ENCODE results near the gene CFAP46. TPM values are rescaled to one million over a fixed set of nuclear protein-coding genes. Genes with fewer than 3 reads are reported as not detected.

The CFAP46 gene
- total and polyA plus RNA-seq, 2 experiments from 2014 or later = 3.1 to 5.4 TPM

DNA sequence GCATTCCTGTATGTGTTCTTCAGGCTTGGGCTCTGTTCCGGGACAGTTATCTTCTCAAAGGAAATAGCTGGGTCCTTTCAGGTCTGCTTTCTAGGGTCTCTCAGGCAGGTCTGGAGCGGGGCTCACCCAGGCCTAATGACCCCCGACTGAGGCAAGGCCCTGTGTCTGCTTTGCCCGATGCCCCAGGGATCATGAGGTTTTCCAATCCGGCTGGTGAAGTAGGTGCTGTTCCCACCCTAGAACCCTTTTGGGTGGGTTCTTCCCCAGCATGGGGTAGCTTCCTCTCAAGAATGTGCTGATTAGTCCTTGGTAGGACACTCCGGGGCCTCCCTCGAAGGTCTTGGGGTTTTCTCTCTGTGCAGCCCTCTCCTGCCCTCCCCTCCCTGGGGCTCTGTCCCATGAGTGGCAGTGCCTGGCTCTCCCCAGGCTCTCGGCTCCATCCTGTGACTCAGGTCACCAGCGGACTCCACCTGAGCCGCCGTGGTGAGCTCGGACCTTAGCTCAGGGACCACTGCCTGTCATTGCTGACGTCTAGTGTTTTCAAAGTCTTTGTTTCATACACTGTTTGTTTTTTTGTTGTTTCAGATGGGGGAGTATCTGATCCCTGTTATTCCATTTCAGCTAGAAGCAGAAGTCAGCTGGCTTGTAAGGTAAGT, 85.4 kb downstream of the CFAP46 start:
- H3K27me3 ChIP-seq (ENCODE audit: insufficient read depth) = no peaks in the 10 kb centered on the region
- H3K9me2 ChIP-seq (ENCODE audit: insufficient read depth) = no peaks in the 10 kb centered on the region
- no peaks in the 10 kb centered on the region for H3K79me2 ChIP-seq (replicated peaks; ENCODE audit: insufficient read depth)
- H3K9me3 Mint-ChIP-seq = no peaks in the 10 kb centered on the region; the same call in 2 of the 3 replicates
- ATAC-seq = no peak
- H3K4me2 ChIP-seq = no peak overlapping the region
- no peak for TF ChIP-seq ZNF331 (CRISPR knock-in tag; IDR thresholded peaks at IDR 0.05; ENCODE audit: low read depth)
- no peak for TF ChIP-seq NANOG (IDR thresholded peaks at IDR 0.05; ENCODE audit: borderline replicate concordance)
- no peak for TF ChIP-seq STAT1 (IDR thresholded peaks at IDR 0.05; ENCODE audit: unreplicated experiment)
- TF ChIP-seq JUNB (IDR thresholded peaks at IDR 0.05; ENCODE audit: unreplicated experiment) = no peak
- TF ChIP-seq EZH2 (IDR thresholded peaks at IDR 0.05; ENCODE audit: low read depth, unreplicated experiment) = no peak
- TF ChIP-seq, protein P1, sequence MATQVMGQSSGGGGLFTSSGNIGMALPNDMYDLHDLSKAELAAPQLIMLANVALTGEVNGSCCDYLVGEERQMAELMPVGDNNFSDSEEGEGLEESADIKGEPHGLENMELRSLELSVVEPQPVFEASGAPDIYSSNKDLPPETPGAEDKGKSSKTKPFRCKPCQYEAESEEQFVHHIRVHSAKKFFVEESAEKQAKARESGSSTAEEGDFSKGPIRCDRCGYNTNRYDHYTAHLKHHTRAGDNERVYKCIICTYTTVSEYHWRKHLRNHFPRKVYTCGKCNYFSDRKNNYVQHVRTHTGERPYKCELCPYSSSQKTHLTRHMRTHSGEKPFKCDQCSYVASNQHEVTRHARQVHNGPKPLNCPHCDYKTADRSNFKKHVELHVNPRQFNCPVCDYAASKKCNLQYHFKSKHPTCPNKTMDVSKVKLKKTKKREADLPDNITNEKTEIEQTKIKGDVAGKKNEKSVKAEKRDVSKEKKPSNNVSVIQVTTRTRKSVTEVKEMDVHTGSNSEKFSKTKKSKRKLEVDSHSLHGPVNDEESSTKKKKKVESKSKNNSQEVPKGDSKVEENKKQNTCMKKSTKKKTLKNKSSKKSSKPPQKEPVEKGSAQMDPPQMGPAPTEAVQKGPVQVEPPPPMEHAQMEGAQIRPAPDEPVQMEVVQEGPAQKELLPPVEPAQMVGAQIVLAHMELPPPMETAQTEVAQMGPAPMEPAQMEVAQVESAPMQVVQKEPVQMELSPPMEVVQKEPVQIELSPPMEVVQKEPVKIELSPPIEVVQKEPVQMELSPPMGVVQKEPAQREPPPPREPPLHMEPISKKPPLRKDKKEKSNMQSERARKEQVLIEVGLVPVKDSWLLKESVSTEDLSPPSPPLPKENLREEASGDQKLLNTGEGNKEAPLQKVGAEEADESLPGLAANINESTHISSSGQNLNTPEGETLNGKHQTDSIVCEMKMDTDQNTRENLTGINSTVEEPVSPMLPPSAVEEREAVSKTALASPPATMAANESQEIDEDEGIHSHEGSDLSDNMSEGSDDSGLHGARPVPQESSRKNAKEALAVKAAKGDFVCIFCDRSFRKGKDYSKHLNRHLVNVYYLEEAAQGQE (IDR thresholded peaks at IDR 0.05; ENCODE audit: unreplicated experiment) = no peak
- TF ChIP-seq, protein P2, sequence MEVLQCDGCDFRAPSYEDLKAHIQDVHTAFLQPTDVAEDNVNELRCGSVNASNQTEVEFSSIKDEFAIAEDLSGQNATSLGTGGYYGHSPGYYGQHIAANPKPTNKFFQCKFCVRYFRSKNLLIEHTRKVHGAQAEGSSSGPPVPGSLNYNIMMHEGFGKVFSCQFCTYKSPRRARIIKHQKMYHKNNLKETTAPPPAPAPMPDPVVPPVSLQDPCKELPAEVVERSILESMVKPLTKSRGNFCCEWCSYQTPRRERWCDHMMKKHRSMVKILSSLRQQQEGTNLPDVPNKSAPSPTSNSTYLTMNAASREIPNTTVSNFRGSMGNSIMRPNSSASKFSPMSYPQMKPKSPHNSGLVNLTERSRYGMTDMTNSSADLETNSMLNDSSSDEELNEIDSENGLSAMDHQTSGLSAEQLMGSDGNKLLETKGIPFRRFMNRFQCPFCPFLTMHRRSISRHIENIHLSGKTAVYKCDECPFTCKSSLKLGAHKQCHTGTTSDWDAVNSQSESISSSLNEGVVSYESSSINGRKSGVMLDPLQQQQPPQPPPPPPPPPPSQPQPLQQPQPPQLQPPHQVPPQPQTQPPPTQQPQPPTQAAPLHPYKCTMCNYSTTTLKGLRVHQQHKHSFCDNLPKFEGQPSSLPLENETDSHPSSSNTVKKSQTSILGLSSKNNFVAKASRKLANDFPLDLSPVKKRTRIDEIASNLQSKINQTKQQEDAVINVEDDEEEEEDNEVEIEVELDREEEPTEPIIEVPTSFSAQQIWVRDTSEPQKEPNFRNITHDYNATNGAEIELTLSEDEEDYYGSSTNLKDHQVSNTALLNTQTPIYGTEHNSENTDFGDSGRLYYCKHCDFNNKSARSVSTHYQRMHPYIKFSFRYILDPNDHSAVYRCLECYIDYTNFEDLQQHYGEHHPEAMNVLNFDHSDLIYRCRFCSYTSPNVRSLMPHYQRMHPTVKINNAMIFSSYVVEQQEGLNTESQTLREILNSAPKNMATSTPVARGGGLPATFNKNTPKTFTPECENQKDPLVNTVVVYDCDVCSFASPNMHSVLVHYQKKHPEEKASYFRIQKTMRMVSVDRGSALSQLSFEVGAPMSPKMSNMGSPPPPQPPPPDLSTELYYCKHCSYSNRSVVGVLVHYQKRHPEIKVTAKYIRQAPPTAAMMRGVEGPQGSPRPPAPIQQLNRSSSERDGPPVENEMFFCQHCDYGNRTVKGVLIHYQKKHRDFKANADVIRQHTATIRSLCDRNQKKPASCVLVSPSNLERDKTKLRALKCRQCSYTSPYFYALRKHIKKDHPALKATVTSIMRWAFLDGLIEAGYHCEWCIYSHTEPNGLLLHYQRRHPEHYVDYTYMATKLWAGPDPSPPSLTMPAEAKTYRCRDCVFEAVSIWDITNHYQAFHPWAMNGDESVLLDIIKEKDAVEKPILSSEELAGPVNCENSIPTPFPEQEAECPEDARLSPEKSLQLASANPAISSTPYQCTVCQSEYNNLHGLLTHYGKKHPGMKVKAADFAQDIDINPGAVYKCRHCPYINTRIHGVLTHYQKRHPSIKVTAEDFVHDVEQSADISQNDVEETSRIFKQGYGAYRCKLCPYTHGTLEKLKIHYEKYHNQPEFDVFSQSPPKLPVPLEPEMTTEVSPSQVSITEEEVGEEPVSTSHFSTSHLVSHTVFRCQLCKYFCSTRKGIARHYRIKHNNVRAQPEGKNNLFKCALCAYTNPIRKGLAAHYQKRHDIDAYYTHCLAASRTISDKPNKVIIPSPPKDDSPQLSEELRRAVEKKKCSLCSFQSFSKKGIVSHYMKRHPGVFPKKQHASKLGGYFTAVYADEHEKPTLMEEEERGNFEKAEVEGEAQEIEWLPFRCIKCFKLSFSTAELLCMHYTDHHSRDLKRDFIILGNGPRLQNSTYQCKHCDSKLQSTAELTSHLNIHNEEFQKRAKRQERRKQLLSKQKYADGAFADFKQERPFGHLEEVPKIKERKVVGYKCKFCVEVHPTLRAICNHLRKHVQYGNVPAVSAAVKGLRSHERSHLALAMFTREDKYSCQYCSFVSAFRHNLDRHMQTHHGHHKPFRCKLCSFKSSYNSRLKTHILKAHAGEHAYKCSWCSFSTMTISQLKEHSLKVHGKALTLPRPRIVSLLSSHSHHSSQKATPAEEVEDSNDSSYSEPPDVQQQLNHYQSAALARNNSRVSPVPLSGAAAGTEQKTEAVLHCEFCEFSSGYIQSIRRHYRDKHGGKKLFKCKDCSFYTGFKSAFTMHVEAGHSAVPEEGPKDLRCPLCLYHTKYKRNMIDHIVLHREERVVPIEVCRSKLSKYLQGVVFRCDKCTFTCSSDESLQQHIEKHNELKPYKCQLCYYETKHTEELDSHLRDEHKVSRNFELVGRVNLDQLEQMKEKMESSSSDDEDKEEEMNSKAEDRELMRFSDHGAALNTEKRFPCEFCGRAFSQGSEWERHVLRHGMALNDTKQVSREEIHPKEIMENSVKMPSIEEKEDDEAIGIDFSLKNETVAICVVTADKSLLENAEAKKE (CRISPR knock-in tag; IDR thresholded peaks at IDR 0.05) = no peak
- TF ChIP-seq EZH2phosphoT487 (IDR thresholded peaks at IDR 0.05; ENCODE audit: unreplicated experiment) = no peak
- TF ChIP-seq, protein P3, sequence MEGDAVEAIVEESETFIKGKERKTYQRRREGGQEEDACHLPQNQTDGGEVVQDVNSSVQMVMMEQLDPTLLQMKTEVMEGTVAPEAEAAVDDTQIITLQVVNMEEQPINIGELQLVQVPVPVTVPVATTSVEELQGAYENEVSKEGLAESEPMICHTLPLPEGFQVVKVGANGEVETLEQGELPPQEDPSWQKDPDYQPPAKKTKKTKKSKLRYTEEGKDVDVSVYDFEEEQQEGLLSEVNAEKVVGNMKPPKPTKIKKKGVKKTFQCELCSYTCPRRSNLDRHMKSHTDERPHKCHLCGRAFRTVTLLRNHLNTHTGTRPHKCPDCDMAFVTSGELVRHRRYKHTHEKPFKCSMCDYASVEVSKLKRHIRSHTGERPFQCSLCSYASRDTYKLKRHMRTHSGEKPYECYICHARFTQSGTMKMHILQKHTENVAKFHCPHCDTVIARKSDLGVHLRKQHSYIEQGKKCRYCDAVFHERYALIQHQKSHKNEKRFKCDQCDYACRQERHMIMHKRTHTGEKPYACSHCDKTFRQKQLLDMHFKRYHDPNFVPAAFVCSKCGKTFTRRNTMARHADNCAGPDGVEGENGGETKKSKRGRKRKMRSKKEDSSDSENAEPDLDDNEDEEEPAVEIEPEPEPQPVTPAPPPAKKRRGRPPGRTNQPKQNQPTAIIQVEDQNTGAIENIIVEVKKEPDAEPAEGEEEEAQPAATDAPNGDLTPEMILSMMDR (conservative IDR thresholded peaks at IDR 0.05; ENCODE audit: low read depth in 2 of 2) = no peak
- no peak for TF ChIP-seq POLR2AphosphoS5 (IDR thresholded peaks at IDR 0.05; ENCODE audit: low read depth)
- no peak for TF ChIP-seq ETS1 (IDR thresholded peaks at IDR 0.05)
- no peak for TF ChIP-seq ZNF114 (CRISPR knock-in tag; IDR thresholded peaks at IDR 0.05)
- no peak for TF ChIP-seq CREB1 (CRISPR knock-in tag; IDR thresholded peaks at IDR 0.05; ENCODE audit: low read depth)
- no peaks in the 10 kb centered on the region for H3F3A ChIP-seq (replicated peaks; ENCODE audit: low read depth)
- H3K4me3 ChIP-seq = no peak overlapping the region
- H3K4me1 Mint-ChIP-seq = peaks cover 11% of the 10 kb centered on the region
- H3K27ac Mint-ChIP-seq = no peak overlapping the region
- H2AFZ ChIP-seq = no peak overlapping the region
- peaks cover 2% of the 10 kb centered on the region for H3K27me3 Mint-ChIP-seq (ENCODE audit: insufficient read depth, low read depth, poor library complexity)
- no peaks in the 10 kb centered on the region for H4K20me1 ChIP-seq (replicated peaks; ENCODE audit: insufficient read depth)
- H3K4me1 ChIP-seq (ENCODE audit: insufficient read depth) = no peaks in the 10 kb centered on the region
- no peak for DNase-seq (ENCODE audit: low spot score)
- H3K27ac ChIP-seq (ENCODE audit: low read depth) = no peak overlapping the region
- H3K36me3 Mint-ChIP-seq (ENCODE audit: low read depth) = peaks cover 3% of the 10 kb centered on the region; the same call in 1 of the 3 replicates
- no peaks in the 10 kb centered on the region for H3K36me3 ChIP-seq (ENCODE audit: insufficient read depth)
- H3K4me3 Mint-ChIP-seq = no peak overlapping the region
